ENCODE results near the gene CD99.
"Not testable (repeated sequence)": the region's sequence is repeated elsewhere in the genome, so short reads cannot be mapped to it uniquely, and the experiment has no call there.

CD99 gene

DNA sequence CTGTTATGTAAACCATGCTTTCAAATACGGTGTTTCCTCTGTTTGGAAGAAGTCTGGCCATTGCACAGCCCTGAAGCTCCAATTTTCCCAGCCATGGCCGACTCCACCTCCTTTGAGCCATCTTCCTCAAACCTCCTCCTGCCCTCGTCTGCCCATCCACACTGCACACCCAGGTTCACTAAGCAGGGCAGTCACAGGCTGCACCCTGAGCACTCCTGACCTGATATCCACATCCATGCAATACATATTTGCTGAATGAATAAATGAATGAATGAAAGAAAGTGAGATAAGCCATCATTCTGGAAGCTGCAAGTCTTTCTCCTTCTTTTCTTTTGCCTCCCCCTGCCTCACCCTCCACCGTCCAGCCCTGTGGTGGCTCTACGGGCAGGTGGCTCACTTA, 83.0 kb downstream of the CD99 start:
- no peak for DNase-seq (ENCODE audit: low spot score)

DNA sequence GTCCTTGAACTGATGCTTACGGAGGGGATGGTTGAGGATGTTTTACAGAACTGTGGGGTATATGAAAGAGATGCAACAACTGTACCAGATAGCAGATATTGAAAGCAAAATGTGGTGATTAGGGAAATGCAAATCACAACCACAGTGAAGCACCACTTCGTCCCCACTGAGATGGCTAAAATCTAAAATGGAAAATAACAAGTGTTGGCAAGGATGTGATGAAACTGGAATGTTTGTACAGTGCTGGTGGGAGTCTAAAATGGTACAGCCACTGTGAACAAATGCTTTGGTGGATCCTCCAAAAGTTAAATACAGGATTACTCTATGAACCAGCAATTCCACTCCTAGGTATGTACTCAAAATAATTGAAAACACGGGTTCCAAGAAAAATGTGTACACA, 83.7 kb downstream of the CD99 start:
- DNase-seq (ENCODE audit: low spot score), result no peak

DNA sequence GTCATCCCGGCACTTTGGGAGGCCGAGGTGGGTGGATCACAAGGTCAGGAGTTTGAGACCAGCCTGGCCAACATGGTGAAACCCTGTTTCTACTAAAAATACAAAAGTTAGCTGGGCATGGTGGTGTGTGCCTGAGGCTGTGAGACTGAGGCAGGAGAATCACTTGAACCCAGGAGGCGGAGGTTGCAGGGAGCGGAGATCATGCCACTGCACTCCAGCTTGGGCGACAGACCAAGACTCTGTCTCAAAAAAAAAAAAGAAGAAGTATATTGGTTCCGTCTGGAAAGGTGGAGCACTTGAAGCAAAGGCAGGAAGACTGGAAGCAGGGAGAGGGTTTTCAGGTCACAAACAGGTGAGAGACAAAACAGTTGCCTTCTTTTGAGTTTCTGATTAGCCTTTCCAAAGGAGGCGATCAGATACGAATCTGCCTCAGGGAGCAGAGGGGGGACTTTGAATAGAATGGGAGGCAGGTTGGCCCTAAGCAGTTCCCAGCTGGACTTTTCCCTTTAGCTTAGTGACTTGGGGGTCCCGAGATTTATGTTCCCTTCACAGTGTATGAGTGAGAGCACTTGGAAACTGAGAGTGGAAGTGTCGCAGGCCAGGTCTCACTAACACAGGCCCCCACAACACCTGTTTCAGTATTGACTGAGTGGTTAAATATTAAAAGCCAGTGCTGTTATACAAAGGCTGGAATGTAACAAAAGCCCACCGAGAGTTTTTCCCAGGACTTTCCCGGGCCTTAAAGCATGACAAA, 89.6 kb downstream of the CD99 start:
- DNase-seq (ENCODE audit: low spot score), result not testable (repeated sequence)

DNA sequence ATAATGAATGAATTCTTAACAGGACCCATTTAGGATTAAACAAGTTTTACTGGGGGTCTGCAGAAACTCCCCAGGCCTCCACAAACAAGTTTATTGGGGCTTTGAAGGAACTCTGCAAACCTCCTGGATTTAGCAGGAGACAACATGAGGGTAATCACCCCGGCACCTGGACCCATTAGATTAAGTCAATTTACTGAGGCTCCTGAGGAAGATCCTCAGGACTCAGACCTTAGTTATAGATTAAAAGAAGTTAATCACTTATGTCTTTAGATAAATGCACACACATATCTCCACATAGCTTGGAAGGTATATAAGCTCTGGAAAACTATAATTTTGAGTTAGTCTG, 90.1 kb downstream of the CD99 start:
- DNase-seq (ENCODE audit: low spot score), result no peak

DNA sequence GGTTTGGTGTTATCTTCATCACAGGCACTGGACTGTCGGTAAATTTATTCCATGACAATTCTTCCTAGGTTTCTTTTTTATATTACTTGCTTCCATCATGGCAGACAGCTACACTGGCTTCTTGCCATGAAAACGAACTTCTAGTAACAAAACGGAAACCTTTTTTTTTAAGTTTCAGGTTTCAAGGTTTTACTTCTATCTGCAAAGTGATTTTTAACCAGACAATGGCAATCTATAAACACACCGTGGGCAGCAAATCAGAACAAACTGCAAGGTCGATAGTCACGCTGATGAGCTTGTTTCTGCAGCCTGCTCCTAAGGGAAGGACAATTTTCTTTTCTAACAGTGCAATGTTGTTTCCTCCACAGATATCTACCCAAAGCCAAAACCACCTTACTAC, 90.6 kb downstream of the CD99 start:
- DNase-seq (ENCODE audit: low spot score), result no peak

DNA sequence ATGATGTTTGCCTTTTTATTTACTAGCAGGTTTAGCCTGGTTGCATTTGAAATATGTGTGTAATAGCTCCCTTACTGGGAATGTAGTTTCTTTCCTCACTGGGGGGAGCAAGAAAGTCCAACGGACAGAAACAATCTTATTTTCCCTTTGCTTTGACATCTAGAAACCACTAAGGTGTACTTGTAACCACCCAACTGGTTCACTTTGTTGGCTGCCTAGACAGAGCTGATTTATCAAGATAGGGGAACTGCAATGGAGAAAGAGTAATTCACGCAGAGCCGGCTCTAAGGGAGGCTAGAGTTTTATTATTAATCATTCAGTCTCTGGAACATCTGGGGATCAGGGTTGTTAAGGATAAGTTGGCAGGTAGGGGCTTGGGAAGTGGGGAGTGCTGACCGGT, 91.1 kb downstream of the CD99 start:
- no peak for DNase-seq (ENCODE audit: low spot score)

DNA sequence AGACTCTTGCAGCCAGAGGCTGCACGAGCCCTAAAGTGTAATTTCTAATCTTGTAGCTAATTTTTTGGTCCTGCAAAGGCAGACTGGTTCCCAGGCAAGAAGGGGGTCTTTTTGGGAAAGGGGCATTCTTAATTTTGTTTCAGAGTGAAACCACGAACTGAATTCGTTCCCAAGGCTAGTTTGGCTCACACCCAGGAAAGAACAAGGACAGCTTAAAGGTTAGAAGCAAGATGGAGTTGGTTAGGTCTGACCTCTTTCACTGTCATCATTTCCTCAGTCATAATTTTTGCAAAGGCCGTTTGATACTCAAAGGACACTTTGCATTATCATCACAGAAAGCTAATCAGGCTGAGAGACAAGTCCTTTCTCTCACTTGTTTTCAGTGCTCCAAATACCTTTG, 91.7 kb downstream of the CD99 start:
- no peak for DNase-seq (ENCODE audit: low spot score)

DNA sequence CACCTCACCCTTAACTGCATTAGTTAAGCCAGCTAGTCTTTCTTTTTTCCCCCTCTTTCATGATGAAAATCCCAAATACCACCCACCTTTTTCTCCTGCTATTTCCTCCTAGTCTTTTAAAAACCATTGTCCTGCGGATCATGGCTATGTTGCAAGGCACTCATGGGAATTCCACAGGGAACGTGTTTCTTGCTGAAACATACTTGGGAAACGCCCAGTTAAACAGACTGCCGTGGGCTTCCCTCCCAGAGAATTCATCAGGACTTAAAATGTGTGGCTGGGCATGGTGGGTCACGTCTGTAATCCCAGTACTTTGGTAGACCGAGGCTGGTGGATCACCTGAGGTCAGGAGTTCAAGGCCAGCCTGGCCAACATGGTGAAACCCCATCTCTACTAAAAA, 92.9 kb downstream of the CD99 start:
- DNase-seq (ENCODE audit: low spot score), result no peak

DNA sequence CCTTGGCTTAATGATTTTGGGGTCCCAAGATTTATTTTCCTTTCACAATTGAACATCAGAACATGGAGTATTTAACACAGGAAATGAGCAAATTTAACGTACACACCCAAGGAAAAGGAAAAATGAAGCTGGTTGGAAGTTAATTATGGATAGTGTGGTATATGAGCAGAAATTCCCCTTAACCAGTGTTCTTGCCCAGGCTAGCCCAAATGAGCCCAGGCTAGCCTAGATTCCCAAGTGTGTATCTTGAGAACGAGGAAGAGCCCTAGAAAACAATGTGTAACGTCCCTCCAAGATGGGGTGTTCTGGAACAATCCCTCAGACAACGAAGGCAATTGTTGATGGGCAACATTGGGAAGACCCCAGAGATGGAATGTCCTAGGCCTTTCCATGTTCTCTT, 94.4 kb downstream of the CD99 start:
- DNase-seq (ENCODE audit: low spot score), result no peak

DNA sequence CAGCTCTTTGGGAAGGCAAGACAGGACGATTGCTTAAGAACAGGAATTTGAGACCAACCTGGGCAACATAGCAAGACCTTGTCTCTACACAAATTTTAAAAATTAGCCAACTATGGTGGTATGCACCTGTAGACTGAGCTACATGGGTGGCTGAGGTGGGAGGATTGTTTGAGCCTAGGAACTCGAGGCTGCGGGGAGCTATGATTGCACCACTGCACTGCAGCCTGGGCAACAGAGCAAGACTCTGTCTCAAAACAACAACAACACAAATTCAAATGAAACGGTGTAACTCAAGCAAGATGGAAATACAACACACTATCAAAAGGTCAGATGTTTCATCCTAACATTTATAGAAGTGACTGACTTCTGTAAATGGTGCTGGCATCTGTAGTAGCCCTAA, 97.9 kb downstream of the CD99 start:
- DNase-seq (ENCODE audit: low spot score), result no peak

DNA sequence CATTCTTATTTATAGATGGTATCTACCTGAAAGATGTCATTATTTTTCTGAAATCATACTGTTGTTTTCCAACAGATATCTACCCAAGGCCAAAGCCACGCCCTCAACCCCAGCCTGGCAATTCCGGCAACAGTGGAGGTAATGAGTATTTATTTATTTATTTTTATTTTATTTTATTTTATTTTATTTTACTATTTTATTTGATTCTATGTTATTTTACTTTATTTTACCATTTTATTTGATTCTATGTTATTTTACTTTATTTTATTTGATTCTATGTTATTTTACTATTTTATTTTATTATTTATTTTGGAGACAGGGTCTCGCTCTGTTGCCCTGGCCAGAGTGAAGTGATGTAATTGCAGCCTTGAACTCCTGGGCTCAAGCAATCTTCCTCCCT, 98.5 kb downstream of the CD99 start:
- no peak for DNase-seq (ENCODE audit: low spot score)
